ENCODE results near the gene SLC25A34.
A peak's percentile ranks its signal among the peaks of the same experiment; 100 is the strongest.

The SLC25A34 gene

GRCh38 chr1:15751717-15752116 lies 15.7 kb downstream of the SLC25A34 start:
- Histone ChIP-seq H3K27ac (ENCODE audit: low read depth, low read length) (no peak overlapping the region), H3K36me3 (ENCODE audit: control insufficient read depth, insufficient read depth, low read length) (no peaks in the 10 kb centered on the region), H3K4me3 (ENCODE audit: low read length) (no peak overlapping the region), H3K27me3 (ENCODE audit: control insufficient read depth, insufficient read depth, low read length) (no peaks in the 10 kb centered on the region), H3K4me1 (ENCODE audit: control insufficient read depth, insufficient read depth, low read length) (no peaks in the 10 kb centered on the region), H3K9ac (ENCODE audit: low read length) (no peak overlapping the region)

DNA sequence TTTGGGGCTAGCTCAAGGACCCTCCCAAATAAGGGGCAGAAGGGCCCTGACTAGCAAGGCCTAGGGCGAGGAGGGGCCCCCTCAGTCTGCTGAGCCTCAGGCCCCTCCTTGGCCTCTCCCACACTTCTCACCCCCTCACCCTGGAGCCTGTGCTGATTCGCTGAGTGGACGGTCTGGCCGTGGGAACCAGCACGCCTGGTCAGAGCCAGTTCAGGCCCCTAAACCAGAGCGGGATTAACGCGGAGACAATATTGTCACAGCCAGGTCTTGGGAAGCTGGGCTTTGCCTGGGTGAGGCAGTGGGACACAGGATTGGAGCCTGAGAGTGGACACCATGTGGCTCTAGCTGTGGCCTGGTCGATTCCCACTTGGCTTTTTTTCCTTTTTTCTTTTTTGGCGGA lies 17.7 kb downstream of the SLC25A34 start:
- no peak overlapping the region for H3K4me3 ChIP-seq (ENCODE audit: low read length)
- no peak overlapping the region for H3K27ac ChIP-seq (ENCODE audit: low read depth, low read length)
- H3K4me1 ChIP-seq (ENCODE audit: control insufficient read depth, insufficient read depth, low read length), result no peaks in the 10 kb centered on the region

DNA sequence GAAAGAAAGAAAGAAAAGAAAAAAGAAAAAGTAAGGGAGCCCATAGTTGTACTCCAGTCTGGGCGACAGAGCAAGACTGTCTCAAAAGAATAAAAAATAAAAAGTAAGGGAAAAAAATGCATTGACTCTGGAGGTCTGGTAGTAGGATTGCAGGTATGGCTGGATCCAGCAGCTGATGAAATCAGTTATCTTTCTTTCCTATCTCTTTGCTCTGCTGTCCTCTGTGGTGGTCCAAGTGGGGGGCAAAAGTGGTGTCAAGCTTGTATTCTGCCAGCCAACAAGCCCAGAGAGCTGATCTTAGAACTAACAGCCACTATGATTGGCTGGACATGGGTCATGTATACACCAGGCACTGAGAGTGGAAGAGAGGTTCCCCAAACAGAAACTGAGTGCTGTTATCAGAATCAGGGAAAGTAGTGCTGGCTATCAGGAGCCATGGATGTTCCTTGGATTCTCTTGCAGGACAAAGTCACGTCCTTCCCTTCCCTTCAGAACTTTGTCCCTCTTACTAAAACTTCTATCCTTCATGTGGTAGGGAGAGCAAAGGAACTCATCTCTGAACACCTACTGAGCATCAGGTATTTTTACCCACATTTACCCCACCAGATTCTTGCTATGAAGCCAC lies 19.1 kb downstream of the SLC25A34 start:
- no peak overlapping the region for H3K4me3 ChIP-seq (ENCODE audit: low read length)
- H3K4me1 ChIP-seq (ENCODE audit: control insufficient read depth, insufficient read depth, low read length), result no peaks in the 10 kb centered on the region
- no peaks in the 10 kb centered on the region for H3K27me3 ChIP-seq (ENCODE audit: control insufficient read depth, insufficient read depth, low read length)
- H3K27ac ChIP-seq (ENCODE audit: low read depth, low read length), result no peak overlapping the region
- no peak overlapping the region for H3K9ac ChIP-seq (ENCODE audit: low read length)
- no peaks in the 10 kb centered on the region for H3K36me3 ChIP-seq (ENCODE audit: control insufficient read depth, insufficient read depth, low read length)

More for the DNA sequence above, 17.7 kb downstream of the SLC25A34 start:
- no peaks in the 10 kb centered on the region for H3K36me3 ChIP-seq (ENCODE audit: control insufficient read depth, insufficient read depth, low read length)
- H3K9ac ChIP-seq (ENCODE audit: low read length), result no peak overlapping the region
- no peaks in the 10 kb centered on the region for H3K27me3 ChIP-seq (ENCODE audit: control insufficient read depth, insufficient read depth, low read length)

- H3K36me3 ChIP-seq (ENCODE audit: control insufficient read depth, insufficient read depth, low read length), result no peaks in the 10 kb centered on the region
- H3K27ac ChIP-seq (ENCODE audit: low read depth, low read length), result no peak overlapping the region
- H3K4me3 ChIP-seq (ENCODE audit: low read length), result no peak overlapping the region
- H3K27me3 ChIP-seq (ENCODE audit: control insufficient read depth, insufficient read depth, low read length), result no peaks in the 10 kb centered on the region
- H3K4me1 ChIP-seq (ENCODE audit: control insufficient read depth, insufficient read depth, low read length), result no peaks in the 10 kb centered on the region
- H3K9ac ChIP-seq (ENCODE audit: low read length), result no peak overlapping the region
These were observed 19.6 kb downstream of the SLC25A34 start for GRCh38 chr1:15755646-15756040.

GRCh38 chr1:15756143-15757015 lies 20.3 kb downstream of the SLC25A34 start:
- H3K27ac ChIP-seq (ENCODE audit: low read depth, low read length), result no peak overlapping the region
- peak overlapping the region; percentile 64 for H3K9ac ChIP-seq (ENCODE audit: low read length)
- H3K27me3 ChIP-seq (ENCODE audit: control insufficient read depth, insufficient read depth, low read length), result no peaks in the 10 kb centered on the region
- no peaks in the 10 kb centered on the region for H3K36me3 ChIP-seq (ENCODE audit: control insufficient read depth, insufficient read depth, low read length)
- H3K4me3 ChIP-seq (ENCODE audit: low read length), result peak overlapping the region; percentile 61
- peaks cover 3% of the 10 kb centered on the region for H3K4me1 ChIP-seq (ENCODE audit: control insufficient read depth, insufficient read depth, low read length)

GRCh38 chr1:15757016-15757543 lies 21.0 kb downstream of the SLC25A34 start:
- Histone ChIP-seq H3K9ac (ENCODE audit: low read length) (no peak overlapping the region), H3K4me1 (ENCODE audit: control insufficient read depth, insufficient read depth, low read length) (peaks cover 7% of the 10 kb centered on the region)

DNA sequence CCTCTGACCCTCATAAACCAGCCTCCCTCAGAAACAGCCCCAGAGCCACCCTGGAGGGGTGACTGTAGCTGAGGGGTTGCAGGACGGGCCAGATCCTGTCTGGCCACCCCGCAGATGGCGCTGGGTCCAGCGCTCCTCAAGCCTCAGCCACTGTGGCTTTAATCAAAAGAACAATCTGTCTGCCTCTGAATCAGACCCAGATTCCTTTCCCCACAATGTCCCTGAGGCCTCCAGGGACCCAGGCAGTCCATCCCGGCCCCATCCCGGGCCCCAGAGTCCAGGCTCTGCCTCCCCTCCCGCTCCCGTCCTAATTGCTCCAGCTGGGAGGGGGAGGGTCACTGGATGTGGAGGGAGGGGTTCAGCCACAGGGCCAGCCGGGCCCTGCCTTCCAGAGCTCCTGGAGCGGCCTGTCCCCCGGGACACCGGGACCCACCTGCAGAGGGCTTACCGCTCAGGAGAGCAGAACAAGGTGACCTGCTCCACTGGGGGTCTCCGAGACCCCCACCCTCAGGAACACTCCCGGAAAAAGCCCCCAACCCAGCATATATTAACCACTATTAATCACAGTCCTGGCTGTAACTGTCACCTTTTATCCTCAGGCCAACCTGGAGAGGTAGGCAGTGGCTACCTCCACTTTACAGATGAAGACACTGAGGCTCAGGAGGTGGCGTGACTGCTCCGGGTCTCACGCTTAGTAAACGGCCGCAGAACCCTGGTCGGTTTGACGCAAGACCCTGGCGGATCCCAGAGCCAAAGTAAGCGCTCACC lies 21.7 kb downstream of the SLC25A34 start:
- Histone ChIP-seq H3K4me3 (ENCODE audit: low read length) (peak overlapping the region; percentile 61), H3K27ac (ENCODE audit: low read depth, low read length) (peak overlapping the region; percentile 11)

More at GRCh38 chr1:15757016-15757543, 21.0 kb downstream of the SLC25A34 start:
- Histone ChIP-seq H3K27me3 (ENCODE audit: control insufficient read depth, insufficient read depth, low read length) (no peaks in the 10 kb centered on the region), H3K36me3 (ENCODE audit: control insufficient read depth, insufficient read depth, low read length) (no peaks in the 10 kb centered on the region), H3K27ac (ENCODE audit: low read depth, low read length) (no peak overlapping the region), H3K4me3 (ENCODE audit: low read length) (peak overlapping the region; percentile 61)

DNA sequence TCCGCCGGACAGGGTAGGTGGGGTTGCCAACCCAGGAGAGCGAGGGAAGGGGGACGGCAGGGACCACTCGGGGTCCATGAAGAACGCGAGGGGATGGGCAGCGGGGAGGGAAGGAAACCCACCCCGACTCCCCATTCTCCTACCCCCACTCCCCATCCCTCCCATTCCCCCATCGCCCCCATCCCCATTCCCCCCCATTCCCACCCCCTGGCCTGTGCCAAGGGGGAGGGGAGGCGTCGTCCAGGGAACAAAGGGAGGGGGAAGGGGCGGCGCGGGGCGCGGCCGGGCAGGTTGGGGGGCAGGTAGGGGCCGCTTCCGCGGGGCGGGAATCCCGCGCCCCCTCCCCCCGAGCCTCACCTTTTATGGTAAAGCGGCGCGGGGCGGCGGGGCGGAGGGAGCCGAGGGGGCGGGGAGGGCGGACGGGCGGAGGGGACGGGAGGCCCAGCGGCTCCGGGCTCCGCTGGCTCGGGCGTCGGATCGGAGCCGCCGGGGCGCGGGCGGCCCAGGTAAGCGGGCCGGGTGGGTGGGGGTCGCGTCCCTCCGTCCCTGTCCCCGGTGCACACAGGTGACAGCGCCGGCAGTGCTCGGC lies 22.4 kb downstream of the SLC25A34 start, which contains the start of gene FBLIM1:
Gene FBLIM1, plus strand, starts transcription at position 453 of the 589 bp plus-strand sequence. CDS start 6,189 bp downstream, outside the sequence.
- peaks cover 7% of the 10 kb centered on the region for H3K4me1 ChIP-seq (ENCODE audit: control insufficient read depth, insufficient read depth, low read length)
- no peaks in the 10 kb centered on the region for H3K36me3 ChIP-seq (ENCODE audit: control insufficient read depth, insufficient read depth, low read length)
- peak within 1 kb of the TSS; percentile 70 for H3K4me3 ChIP-seq (ENCODE audit: low read length)
- H3K27me3 ChIP-seq (ENCODE audit: control insufficient read depth, insufficient read depth, low read length), result no peaks in the 10 kb centered on the region
- H3K9ac ChIP-seq (ENCODE audit: low read length), result peak within 1 kb of the TSS; percentile 40
- H3K27ac ChIP-seq (ENCODE audit: low read depth, low read length), result peak within 1 kb of the TSS; percentile 68

More for the DNA sequence above, 21.7 kb downstream of the SLC25A34 start:
- peaks cover 7% of the 10 kb centered on the region for H3K4me1 ChIP-seq (ENCODE audit: control insufficient read depth, insufficient read depth, low read length)
- H3K36me3 ChIP-seq (ENCODE audit: control insufficient read depth, insufficient read depth, low read length), result no peaks in the 10 kb centered on the region
- no peaks in the 10 kb centered on the region for H3K27me3 ChIP-seq (ENCODE audit: control insufficient read depth, insufficient read depth, low read length)
- no peak overlapping the region for H3K9ac ChIP-seq (ENCODE audit: low read length)

DNA sequence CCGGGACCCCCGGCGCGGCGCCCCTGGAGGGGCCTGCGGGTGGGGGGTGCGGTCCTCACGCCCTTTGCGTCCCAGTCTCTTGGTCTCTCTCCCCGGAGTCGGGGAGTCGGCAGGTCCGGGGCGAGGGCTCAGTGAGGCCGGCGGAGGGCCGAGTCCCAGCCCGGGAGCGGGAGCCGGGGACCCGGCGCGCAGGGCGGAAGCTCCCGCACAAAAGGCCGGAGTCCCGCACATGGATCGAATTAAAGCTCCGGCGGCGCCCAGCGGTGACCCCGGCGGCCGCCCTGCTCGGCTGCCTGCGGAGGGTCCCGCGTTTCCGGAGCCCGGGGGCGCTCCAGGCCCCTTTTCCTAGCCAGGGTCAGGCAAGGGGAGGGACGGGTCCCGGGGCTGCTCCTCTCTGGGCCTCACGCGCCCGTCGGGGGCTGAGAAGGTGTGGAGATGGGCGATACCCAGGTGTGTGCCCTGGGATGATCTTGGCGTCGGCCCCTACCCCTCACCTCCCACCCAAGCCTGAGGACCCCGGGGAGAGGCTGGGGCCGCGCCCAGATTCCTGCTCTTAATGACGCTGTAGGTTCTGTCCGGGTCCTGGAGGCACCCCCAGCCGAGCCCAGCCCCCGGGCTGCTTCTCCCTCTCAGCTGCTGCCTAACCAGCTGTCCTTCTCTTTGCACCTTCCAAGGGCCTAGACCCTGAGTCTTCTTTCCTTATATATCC lies 23.0 kb downstream of the SLC25A34 start:
- H3K36me3 ChIP-seq (ENCODE audit: control insufficient read depth, insufficient read depth, low read length), result no peaks in the 10 kb centered on the region
- H3K27ac ChIP-seq (ENCODE audit: low read depth, low read length), result peak overlapping the region; percentile 68
- no peaks in the 10 kb centered on the region for H3K27me3 ChIP-seq (ENCODE audit: control insufficient read depth, insufficient read depth, low read length)
- H3K4me1 ChIP-seq (ENCODE audit: control insufficient read depth, insufficient read depth, low read length), result peaks cover 7% of the 10 kb centered on the region
- H3K9ac ChIP-seq (ENCODE audit: low read length), result peak overlapping the region; percentile 40
- peak overlapping the region; percentile 70 for H3K4me3 ChIP-seq (ENCODE audit: low read length)

GRCh38 chr1:15760520-15761211 lies 24.6 kb downstream of the SLC25A34 start:
- H3K27me3 ChIP-seq (ENCODE audit: control insufficient read depth, insufficient read depth, low read length), result no peaks in the 10 kb centered on the region
- no peak overlapping the region for H3K9ac ChIP-seq (ENCODE audit: low read length)
- H3K27ac ChIP-seq (ENCODE audit: low read depth, low read length), result peak overlapping the region; percentile 46
- H3K36me3 ChIP-seq (ENCODE audit: control insufficient read depth, insufficient read depth, low read length), result peaks cover 4% of the 10 kb centered on the region
- peak overlapping the region; percentile 14 for H3K4me3 ChIP-seq (ENCODE audit: low read length)
- peaks cover 7% of the 10 kb centered on the region for H3K4me1 ChIP-seq (ENCODE audit: control insufficient read depth, insufficient read depth, low read length)
